Activated naive CD4-positive, alpha-beta T cell treated with anti-CD3 and anti-CD28 coated beads, Interleukin-2, amount 10 ng/mL, durations not matched to agents 7 days and 5 days (primary cell): ENCODE measurements around the gene ISY1.
"Not testable (repeated sequence)": the region's sequence is repeated elsewhere in the genome, so short reads cannot be mapped to it uniquely, and the experiment has no call there.

Source experiments
- CTCF ChIA-PET: fragments of 350-600 bp; sonication (Branson Sonifier 250); formaldehyde crosslinking; loops from one replicate; lab custom pipeline; 2021; ENCODE audit warnings: antibody characterized with exemption; lab: Charles Lee
- DNase-seq: peaks from one replicate; pipeline ENCODE4 v3.0.0-alpha.2; 2020
- H3K27ac Mint-ChIP-seq: one replicate; pipeline ENCODE4 v1.8.0; 2021; ENCODE audit warnings: mild to moderate bottlenecking, moderate library complexity, mixed read lengths
- H3K27me3 Mint-ChIP-seq: one replicate; pipeline ENCODE4 v1.8.0; 2021; ENCODE audit warnings: mild to moderate bottlenecking, mixed read lengths
- H3K36me3 Mint-ChIP-seq: one replicate; pipeline ENCODE4 v1.8.0; 2021; ENCODE audit warnings: mixed read lengths
- H3K4me1 Mint-ChIP-seq: one replicate; pipeline ENCODE4 v1.8.0; 2021; ENCODE audit warnings: mixed read lengths
- H3K4me3 Mint-ChIP-seq: one replicate; pipeline ENCODE4 v1.8.0; 2021; ENCODE audit warnings: mild to moderate bottlenecking, moderate library complexity, mixed read lengths
- H3K9me3 Mint-ChIP-seq: one replicate; pipeline ENCODE4 v1.8.0; 2021; ENCODE audit warnings: mixed read lengths

Gene ISY1

DNA sequence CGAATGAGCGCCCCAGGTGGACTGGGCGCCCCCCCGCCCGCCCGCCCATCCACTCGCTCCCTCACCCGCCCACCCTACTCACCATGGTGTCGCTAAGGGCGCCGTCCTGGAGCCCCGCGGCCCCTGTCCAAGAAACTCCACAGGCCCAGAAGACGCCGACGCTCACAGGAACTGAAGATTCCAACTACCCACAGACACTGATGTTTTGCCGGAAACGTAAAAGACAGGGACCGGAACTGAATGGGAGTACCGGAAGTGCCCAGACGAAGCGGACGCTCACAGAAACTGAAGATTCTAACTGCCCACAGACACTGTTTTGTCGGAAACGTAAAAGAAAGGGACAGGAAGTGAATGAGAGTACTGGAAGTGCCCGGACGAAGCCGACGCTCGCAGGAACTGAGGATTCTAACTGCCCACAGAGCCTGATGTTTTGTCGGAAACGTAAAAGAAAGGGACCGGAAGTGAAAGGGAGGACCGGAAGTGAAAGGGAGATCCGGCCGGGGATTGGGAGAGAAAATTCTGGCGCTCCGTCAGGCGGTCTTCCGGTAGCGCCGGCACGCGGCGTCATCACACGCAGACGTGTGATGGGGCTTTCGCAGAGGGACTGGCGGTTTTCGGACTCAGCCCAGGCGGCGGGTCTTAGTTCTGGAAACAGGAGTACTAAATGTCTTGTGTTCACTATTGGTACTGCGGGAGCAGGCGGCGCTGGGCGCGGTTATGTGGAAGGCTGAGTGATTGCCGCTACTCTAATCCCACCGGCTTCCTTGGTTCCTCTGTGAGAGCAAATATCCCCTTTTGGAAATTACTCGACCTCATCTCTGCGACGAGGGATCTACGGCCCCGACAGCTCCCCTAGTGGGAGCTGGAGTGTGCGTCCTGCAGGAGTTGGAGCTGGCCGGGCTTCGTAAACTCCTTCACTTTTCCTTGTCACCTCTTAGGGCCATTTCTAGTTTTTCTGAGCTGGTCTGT lies at the start of gene ISY1:
ISY1 (minus strand) TSS at position 173 of the 969 bp plus-strand sequence; CDS start at position 85, 88 bp downstream.
- DNase-seq, result peak; percentile 91
- Mint-ChIP-seq H3K9me3 (no peaks in the 10 kb centered on the region), H3K27me3 (peaks cover 4% of the 10 kb centered on the region), H3K4me3 (peak within 1 kb of the TSS; percentile 91), H3K4me1 (peaks cover 36% of the 10 kb centered on the region), H3K36me3 (peaks cover 32% of the 10 kb centered on the region), H3K27ac (peak within 1 kb of the TSS; percentile 97)
- CTCF ChIA-PET, result interaction anchor here (0.7 to 3.2 kb wide), 24 partner anchors 9 to 281 kb away, joined by 3 to 87 read pairs (median 6); partner anchors contain the start of genes ACAD9, CNBP, COPG1 and RAB43

- H3K27ac Mint-ChIP-seq, result no peak overlapping the region
Measured at GRCh38 chr3:129207479-129207878, 46.6 kb upstream of the ISY1 start.

DNA sequence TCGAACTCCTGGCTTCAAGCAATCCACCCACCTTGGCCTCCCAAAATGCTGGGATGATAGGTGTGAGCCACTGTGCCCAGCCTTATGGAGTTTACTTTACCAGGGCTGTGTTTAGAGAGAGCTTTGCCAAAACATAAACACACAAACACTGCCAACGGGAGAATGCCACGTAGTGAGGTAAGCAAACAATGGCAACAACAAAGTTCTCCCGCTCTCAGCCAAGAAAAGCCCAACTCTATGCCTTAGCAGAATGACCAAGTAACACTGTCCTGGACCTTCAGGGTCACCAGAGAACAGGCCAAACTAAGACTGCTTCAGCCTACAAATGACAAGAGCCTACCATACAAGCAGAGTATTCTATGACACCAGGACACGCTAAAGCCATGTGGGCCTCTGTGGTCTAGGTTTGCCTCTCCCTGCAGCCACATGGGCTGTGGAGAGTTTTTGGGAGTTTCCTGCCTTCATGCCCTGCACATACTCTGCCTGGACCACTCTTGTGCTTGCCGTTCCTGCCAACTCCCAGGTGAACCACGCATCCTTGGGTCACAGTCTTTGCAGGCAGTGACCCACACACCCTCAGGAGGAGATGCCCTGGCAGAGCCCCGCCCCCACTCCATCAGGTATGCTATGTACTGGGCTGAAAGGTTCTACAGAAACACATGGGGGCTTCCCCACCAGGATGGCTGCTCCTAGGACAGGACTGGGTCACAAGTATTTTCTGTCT lies 44.4 kb upstream of the ISY1 start:
- Mint-ChIP-seq H3K9me3 (no peaks in the 10 kb centered on the region), H3K27me3 (peaks cover 12% of the 10 kb centered on the region), H3K4me3 (no peak overlapping the region), H3K27ac (no peak overlapping the region), H3K4me1 (no peaks in the 10 kb centered on the region), H3K36me3 (no peaks in the 10 kb centered on the region)
- no peak for DNase-seq
- CTCF ChIA-PET, result interaction anchor here (0.9 kb wide), 1 partner anchor 43 kb away, joined by 3 read pairs; no protein-coding TSS in a partner anchor

More at GRCh38 chr3:129207479-129207878, 46.6 kb upstream of the ISY1 start:
- CTCF ChIA-PET, result interaction anchor here (1.0 kb wide), 1 partner anchor 181 kb away, joined by 3 read pairs; no protein-coding TSS in a partner anchor
- Mint-ChIP-seq H3K4me1 (peaks cover 3% of the 10 kb centered on the region), H3K36me3 (no peaks in the 10 kb centered on the region), H3K9me3 (no peaks in the 10 kb centered on the region), H3K27me3 (peaks cover 22% of the 10 kb centered on the region), H3K4me3 (no peak overlapping the region)
- no peak for DNase-seq

DNA sequence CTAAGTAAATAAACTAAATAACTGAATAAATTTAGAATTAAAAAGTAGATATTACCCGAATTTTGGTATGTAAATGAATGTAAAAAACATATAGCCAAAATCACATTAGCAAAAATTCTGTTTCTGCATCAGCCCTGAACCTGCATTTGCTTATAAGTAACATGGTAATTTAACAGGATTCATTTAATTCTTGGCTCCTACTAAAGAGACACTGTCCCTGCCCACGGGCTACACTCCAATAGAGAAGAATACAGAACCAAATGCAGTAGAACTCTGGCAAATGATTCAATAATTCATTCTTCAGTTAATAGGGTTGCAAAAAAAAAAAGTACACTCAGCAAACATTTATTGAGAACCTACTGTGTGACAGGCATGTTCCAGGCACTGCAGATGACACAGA lies 43.6 kb upstream of the ISY1 start:
- no peak overlapping the region for H3K4me3 Mint-ChIP-seq
- no peak for DNase-seq
- H3K9me3 Mint-ChIP-seq, result no peaks in the 10 kb centered on the region
- no peaks in the 10 kb centered on the region for H3K4me1 Mint-ChIP-seq
- no peak overlapping the region for H3K27ac Mint-ChIP-seq
- CTCF ChIA-PET, result interaction anchor here (0.9 kb wide), 1 partner anchor 42 kb away, joined by 3 read pairs; no protein-coding TSS in a partner anchor
- H3K36me3 Mint-ChIP-seq, result peaks cover under 1% of the 10 kb centered on the region
- peaks cover 12% of the 10 kb centered on the region for H3K27me3 Mint-ChIP-seq

GRCh38 chr3:129199366-129199765 lies 38.5 kb upstream of the ISY1 start:
- Mint-ChIP-seq H3K36me3 (peaks cover 2% of the 10 kb centered on the region), H3K9me3 (no peaks in the 10 kb centered on the region), H3K27me3 (no peaks in the 10 kb centered on the region), H3K4me1 (peaks cover 10% of the 10 kb centered on the region), H3K27ac (no peak overlapping the region), H3K4me3 (no peak overlapping the region)
- DNase-seq, result no peak
- CTCF ChIA-PET, result no interaction called here

DNA sequence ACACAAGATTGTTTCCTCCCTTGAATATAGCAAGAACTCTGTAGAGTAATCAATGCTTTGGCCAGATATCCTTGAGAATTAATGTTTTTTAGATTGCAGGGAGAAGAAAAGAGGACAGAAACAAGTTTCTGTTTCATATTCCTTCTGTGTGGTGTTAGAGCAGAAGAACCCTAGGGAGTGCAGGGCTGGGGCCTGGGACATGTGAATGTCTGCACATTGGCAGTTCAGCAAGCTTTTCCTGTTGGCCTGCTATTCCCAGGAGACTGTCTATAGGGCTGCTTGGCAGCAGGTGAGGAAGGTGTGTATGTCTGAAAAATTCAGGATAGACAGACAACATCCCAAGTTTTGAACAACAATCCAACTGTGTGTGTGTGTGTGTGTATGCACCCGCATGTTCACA lies 36.5 kb upstream of the ISY1 start:
- no peak for DNase-seq
- H3K4me1 Mint-ChIP-seq, result peaks cover 10% of the 10 kb centered on the region
- CTCF ChIA-PET, result interaction anchor here (1.0 to 3.0 kb wide), 2 partner anchors 48 to 227 kb away, joined by 3 to 9 read pairs; no protein-coding TSS in a partner anchor
- H3K27me3 Mint-ChIP-seq, result no peaks in the 10 kb centered on the region
- no peaks in the 10 kb centered on the region for H3K9me3 Mint-ChIP-seq
- H3K4me3 Mint-ChIP-seq, result no peak overlapping the region
- no peak overlapping the region for H3K27ac Mint-ChIP-seq
- H3K36me3 Mint-ChIP-seq, result peaks cover 2% of the 10 kb centered on the region

- Mint-ChIP-seq H3K4me3 (no peak overlapping the region), H3K9me3 (no peaks in the 10 kb centered on the region), H3K27me3 (no peaks in the 10 kb centered on the region), H3K27ac (no peak overlapping the region), H3K36me3 (peaks cover 2% of the 10 kb centered on the region), H3K4me1 (peaks cover 10% of the 10 kb centered on the region)
- DNase-seq, result no peak
- CTCF ChIA-PET, result interaction anchor here (1.0 to 3.0 kb wide), 2 partner anchors 49 to 226 kb away, joined by 3 to 9 read pairs; no protein-coding TSS in a partner anchor
Measured at GRCh38 chr3:129196601-129197000, 35.7 kb upstream of the ISY1 start.

DNA sequence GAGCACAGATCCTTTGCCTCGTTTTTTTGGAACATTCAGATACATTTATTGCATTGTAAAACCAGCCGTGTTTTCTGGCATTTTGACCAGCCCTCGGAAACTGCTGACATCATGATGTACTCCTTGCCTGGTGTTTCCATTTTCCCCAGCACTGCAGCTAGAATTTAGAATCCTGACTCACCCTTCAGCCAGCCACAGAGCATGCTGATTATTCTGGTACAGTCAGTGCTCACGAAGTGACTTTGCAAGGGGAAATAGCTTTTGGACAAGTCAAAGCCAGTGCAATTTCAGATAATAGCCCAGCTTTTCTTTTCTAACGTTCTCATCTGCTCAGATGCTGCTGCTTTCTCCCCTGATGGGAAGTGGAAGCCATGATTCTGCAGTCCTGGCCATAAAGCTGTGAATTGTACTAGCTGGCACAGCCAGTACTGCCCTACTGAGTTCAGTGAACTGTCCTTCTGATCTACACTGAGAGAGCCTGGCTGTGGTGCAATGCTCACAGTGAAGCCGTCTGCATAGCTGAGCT lies 34.9 kb upstream of the ISY1 start:
- DNase-seq, result no peak
- Mint-ChIP-seq H3K4me3 (no peak overlapping the region), H3K9me3 (no peaks in the 10 kb centered on the region), H3K36me3 (peaks cover 2% of the 10 kb centered on the region), H3K4me1 (peaks cover 10% of the 10 kb centered on the region), H3K27ac (no peak overlapping the region), H3K27me3 (no peaks in the 10 kb centered on the region)
- CTCF ChIA-PET, result interaction anchor here (0.7 to 3.0 kb wide), 2 partner anchors 10 to 50 kb away, joined by 5 to 9 read pairs; no protein-coding TSS in a partner anchor

- H3K4me1 Mint-ChIP-seq, result peaks cover 18% of the 10 kb centered on the region
- H3K36me3 Mint-ChIP-seq, H3K27ac Mint-ChIP-seq, H3K4me3 Mint-ChIP-seq, H3K27me3 Mint-ChIP-seq, DNase-seq, H3K9me3 Mint-ChIP-seq: not testable (repeated sequence)
- CTCF ChIA-PET, result interaction anchor here (0.7 kb wide), 1 partner anchor 55 kb away, joined by 3 read pairs; no protein-coding TSS in a partner anchor
Measured at GRCh38 chr3:129189793-129190192, 28.9 kb upstream of the ISY1 start.

DNA sequence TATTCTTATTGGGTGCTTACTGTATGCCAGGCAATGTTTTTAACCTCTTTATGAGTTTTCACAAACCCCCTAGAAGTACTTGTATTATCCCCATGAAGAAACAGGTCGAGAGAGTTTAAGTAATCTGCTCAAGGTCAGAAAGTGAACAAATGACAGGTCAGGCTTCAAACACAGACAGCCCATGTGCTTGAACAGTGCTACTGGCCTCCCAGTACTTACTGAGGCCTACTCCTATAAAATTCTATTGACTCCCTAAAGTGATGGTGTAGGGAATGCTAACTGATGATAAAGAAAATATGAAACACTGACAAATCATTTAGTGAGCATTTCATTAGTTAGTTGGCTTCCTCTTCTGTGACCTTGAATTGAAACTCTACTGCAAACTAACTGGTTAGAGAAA lies 27.0 kb upstream of the ISY1 start:
- CTCF ChIA-PET, result interaction anchor here (1.6 kb wide), 1 partner anchor 26 kb away, joined by 6 read pairs; no protein-coding TSS in a partner anchor

GRCh38 chr3:129185783-129186182 lies 24.9 kb upstream of the ISY1 start:
- no peak for DNase-seq
- Mint-ChIP-seq H3K4me1 (peaks cover 37% of the 10 kb centered on the region), H3K27me3 (no peaks in the 10 kb centered on the region), H3K36me3 (peaks cover 22% of the 10 kb centered on the region), H3K4me3 (peak overlapping the region; percentile 61), H3K9me3 (no peaks in the 10 kb centered on the region), H3K27ac (no peak overlapping the region)
- CTCF ChIA-PET, result interaction anchor here (1.2 to 2.3 kb wide), 4 partner anchors 10 to 60 kb away, joined by 5 to 25 read pairs (median 8); no protein-coding TSS in a partner anchor

More for the DNA sequence above, 27.0 kb upstream of the ISY1 start:
- no peaks in the 10 kb centered on the region for H3K27me3 Mint-ChIP-seq
- peaks cover 7% of the 10 kb centered on the region for H3K36me3 Mint-ChIP-seq
- no peaks in the 10 kb centered on the region for H3K9me3 Mint-ChIP-seq
- DNase-seq, result no peak
- H3K4me1 Mint-ChIP-seq, result peaks cover 22% of the 10 kb centered on the region
- peak overlapping the region; percentile 39 for H3K27ac Mint-ChIP-seq
- no peak overlapping the region for H3K4me3 Mint-ChIP-seq

DNA sequence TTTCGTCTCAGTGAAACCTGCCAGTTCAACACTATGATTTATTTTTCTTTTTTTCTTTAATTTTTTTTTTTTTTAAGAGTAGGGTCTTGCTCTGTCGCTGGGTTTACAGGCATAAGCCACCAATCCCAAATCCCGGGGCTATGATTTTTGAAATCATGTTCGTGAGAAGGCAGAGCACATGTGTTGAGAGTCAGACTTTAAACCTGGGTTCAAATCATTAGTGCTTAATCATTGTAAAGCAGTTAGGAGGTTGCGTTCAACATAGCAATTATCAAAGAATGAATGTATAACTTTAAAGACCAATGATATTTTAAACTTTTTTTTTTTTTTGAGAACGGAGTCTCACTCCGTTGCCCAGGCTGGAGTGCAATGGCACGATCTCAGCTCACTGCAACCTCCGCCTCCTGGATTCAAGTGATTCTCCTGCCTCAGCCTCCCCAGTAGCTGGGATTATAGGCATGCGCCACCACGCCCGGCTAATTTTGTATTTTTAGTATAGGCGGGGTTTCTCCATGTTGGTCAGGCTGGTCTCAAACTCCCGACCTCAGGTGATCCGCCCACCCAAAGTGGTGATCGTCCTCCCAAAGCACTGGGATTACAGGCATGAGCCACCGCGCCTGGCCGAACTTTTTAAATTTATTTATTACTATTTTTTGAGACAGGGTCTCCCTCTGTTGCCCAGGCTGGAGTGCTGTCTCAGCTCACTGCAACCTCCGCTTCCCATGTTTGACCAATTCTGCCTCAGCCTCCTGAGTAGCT lies 24.1 kb upstream of the ISY1 start:
- H3K9me3 Mint-ChIP-seq, H3K27me3 Mint-ChIP-seq, DNase-seq: not testable (repeated sequence)
- Mint-ChIP-seq H3K27ac (peak overlapping the region; percentile 59), H3K4me1 (peaks cover 44% of the 10 kb centered on the region), H3K4me3 (peak overlapping the region; percentile 95), H3K36me3 (peaks cover 29% of the 10 kb centered on the region)
- CTCF ChIA-PET, result interaction anchor here (1.3 to 2.3 kb wide), 3 partner anchors 11 to 61 kb away, joined by 5 to 25 read pairs (median 7); no protein-coding TSS in a partner anchor

DNA sequence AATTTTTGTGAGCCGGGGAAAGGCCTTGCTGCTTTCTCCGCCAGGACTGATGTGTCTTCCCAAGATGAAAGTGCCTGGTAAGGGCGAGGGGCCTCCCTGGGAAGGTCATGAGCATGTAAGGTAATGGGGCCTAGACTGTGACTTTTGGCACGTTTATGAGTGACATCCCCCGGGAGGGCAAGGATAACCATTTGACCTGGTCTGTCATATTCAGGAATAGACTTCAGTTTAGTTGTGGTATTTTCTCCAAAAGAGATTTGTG lies 23.5 kb upstream of the ISY1 start:
- peaks cover 49% of the 10 kb centered on the region for H3K4me1 Mint-ChIP-seq
- H3K27ac Mint-ChIP-seq, result peak overlapping the region; percentile 96
- no peaks in the 10 kb centered on the region for H3K27me3 Mint-ChIP-seq
- peak; percentile 42 for DNase-seq
- H3K36me3 Mint-ChIP-seq, result peaks cover 33% of the 10 kb centered on the region
- H3K9me3 Mint-ChIP-seq, result no peaks in the 10 kb centered on the region
- peak overlapping the region; percentile 95 for H3K4me3 Mint-ChIP-seq
- CTCF ChIA-PET, result interaction anchor here (2.8 to 6.2 kb wide), 2 partner anchors 22 to 62 kb away, joined by 9 to 30 read pairs; no protein-coding TSS in a partner anchor
